Kidney (tissue), 14 donors: Measurements from ENCODE around the gene YKT6. TPM values are rescaled to one million over a fixed set of nuclear protein-coding genes. Genes with fewer than 3 reads are reported as not detected.

Experiments used
- DNase-seq, 5 donors: peaks; one replicate each; pipeline ENCODE4 v3.0.0-alpha.2; 2013 to 2020
- FAIRE-seq: peaks from 2 replicates; lab custom pipeline; 2012; peaks lifted over from hg19 to GRCh38; lab: Jason Lieb, UNC
- H3K27ac ChIP-seq, 2 donors: one replicate each; pipeline ENCODE4 v1.7.0; 2013; ENCODE audit warnings: low read depth in 2 of 2, low read length in 2 of 2, inconsistent platforms in 1 of 2
- H3K27me3 ChIP-seq: one replicate; pipeline ENCODE4 v1.7.1; 2013; ENCODE audit warnings: low read length, inconsistent platforms; ENCODE audit not compliant: control insufficient read depth, insufficient read depth
- H3K36me3 ChIP-seq, 3 donors: one replicate each; pipeline versions ENCODE4 v1.7.0 to v1.7.1; 2013; ENCODE audit warnings: low read length in 3 of 3, control low read depth in 1 of 3, inconsistent platforms in 1 of 3; ENCODE audit not compliant: insufficient read depth in 3 of 3, control insufficient read depth in 2 of 3
- H3K4me1 ChIP-seq, 3 donors: one replicate each; pipeline versions ENCODE4 v1.7.0 to v1.7.1; 2013; ENCODE audit warnings: low read length in 3 of 3, inconsistent platforms in 1 of 3, low read depth in 1 of 3; ENCODE audit not compliant: control insufficient read depth in 2 of 3, insufficient read depth in 2 of 3
- H3K4me3 ChIP-seq, 3 donors: one replicate each; pipeline versions ENCODE4 v1.7.0 to v1.8.1; 2013; ENCODE audit warnings: low read length in 3 of 3, control low read depth in 1 of 3, inconsistent platforms in 1 of 3
- H3K9ac ChIP-seq, 3 donors: one replicate each; pipeline versions ENCODE4 v1.7.0 to v1.7.1; 2013; ENCODE audit warnings: low read length in 3 of 3, control low read depth in 1 of 3, inconsistent platforms in 1 of 3
- H3K9me3 ChIP-seq, 3 donors: one replicate each; pipeline versions ENCODE4 v1.7.0 to v1.7.1; 2013; ENCODE audit warnings: low read length in 3 of 3, control low read depth in 1 of 3, inconsistent platforms in 1 of 3; ENCODE audit not compliant: control insufficient read depth in 2 of 3, insufficient read depth in 1 of 3
- CTCF ChIP-seq: IDR thresholded peaks from 3 replicates; pipeline ENCODE4 v1.5.1; 2012; ENCODE audit warnings: mild to moderate bottlenecking, moderate library complexity, borderline replicate concordance; ENCODE audit not compliant: insufficient read depth; ENCODE audit errors: extremely low read depth
- intact Hi-C: fragments of 100-400 bp; cut with DNase I; formaldehyde crosslinking; loops from one replicate; pipeline ENCODE4 v1.11.1; 2022
- polyA plus RNA-seq: library from polyadenylated mRNA; stranded (reverse); fragments of 350-450 nt; fragmentation: Illumina TruSeq; extraction: RNeasy Lipid Tissue Mini Kit (QIAGEN cat#74804); gene quantifications from one replicate; pipeline ENCODE4 v1.2.3, GENCODE V29; 2014; ENCODE audit warnings: low read depth, low replicate concordance; ENCODE audit not compliant: insufficient read depth
- total RNA-seq: library from RNA; stranded (reverse); fragmentation: NEBNext Ultra II Directional; extraction: Animal tissue kit (Norgen Biotek cat#: 25700); gene quantifications from one replicate; pipeline ENCODE4 v1.2.1, GENCODE V29; 2021
- donor health status: control.
- donor health status: control.
- donor health status: control.
- donor health status: control.
- donor health status: control.
- donor health status: DM: yes; HTN: yes; CAD: no.
- donor health status: Normal renal cell carcinoma (clear cell type).

YKT6 gene
- total and polyA plus RNA-seq, 2 donors from 2014 or later = 53.2 to 60.2 TPM

DNA sequence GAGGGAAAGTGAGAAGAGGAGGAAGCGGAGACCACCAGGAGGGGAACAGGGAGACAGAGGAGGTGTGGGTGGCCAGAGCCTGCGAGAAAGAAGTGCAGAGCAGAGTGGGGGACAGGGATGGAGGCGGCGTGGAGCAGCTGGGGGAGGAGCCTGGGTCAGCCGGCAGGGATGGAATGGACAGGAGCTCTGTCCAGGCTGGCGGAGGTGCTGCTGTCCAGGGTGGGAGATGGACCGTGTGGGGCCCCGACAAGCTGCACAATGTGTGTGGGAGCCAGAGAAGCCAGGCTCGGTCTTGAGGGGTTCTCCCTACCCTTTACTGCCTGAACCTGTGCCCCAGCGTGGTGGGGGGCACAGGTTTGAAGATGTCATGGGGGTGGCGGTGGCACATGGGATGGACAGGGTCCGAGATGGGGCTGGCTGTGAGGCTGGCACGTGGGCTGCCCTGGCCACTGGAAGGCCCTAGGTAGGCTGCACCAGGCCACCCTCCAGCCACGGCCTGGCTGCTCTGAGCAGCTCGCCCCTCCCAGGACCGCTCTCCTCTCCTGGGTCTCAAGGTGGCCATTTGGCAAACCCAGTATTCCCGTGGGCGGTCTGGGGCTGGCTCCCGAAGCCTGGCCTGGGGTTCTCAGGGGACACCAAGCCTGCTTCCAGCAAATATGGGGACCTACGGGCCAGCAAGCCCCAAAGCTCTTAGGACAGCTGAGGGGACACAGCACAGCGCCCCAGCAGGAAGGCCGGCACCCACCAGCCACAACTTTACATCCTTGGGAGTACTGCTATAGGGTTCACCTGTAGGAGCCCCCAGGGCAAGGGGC is 32.3 kb downstream of the YKT6 start:
- DNase-seq = no peak
- no peaks in the 10 kb centered on the region for H3K36me3 ChIP-seq
- no peak overlapping the region for H3K4me3 ChIP-seq
- intact Hi-C loops = no loop called here
- no peak for FAIRE-seq
- H3K27me3 ChIP-seq = no peaks in the 10 kb centered on the region
- no peaks in the 10 kb centered on the region for H3K9me3 ChIP-seq
- TF ChIP-seq CTCF = no peak
- H3K9ac ChIP-seq = no peak overlapping the region
- no peak overlapping the region for H3K27ac ChIP-seq
- H3K4me1 ChIP-seq = no peaks in the 10 kb centered on the region

DNA sequence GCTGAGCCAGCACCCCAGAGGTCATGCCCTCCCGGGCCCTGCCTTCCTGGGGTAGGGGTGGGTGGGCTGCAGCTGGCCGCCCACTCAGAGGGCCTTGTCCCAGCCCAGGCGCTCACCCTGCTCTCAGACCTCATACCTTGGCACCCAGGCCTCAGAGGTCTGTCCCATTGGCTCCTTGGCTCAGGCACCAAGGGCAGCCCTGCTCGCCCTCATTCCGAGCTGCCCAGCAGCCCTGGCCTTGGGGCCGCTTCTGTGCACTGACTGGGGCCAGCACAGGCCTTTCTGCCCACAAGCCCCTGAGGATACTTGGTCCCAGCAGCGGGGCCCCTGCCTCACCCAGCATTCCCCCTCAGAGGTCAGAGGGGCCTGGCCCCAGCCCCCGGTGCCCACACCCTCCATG is 34.3 kb downstream of the YKT6 start:
- Histone ChIP-seq H3K4me3 (no peak overlapping the region), H3K36me3 (no peaks in the 10 kb centered on the region), H3K27me3 (no peaks in the 10 kb centered on the region), H3K9me3 (no peaks in the 10 kb centered on the region), H3K27ac (no peak overlapping the region), H3K9ac (no peak overlapping the region), H3K4me1 (no peaks in the 10 kb centered on the region)
- TF ChIP-seq CTCF = no peak
- FAIRE-seq = no peak
- no peak for DNase-seq
- intact Hi-C loops = no loop called here

DNA sequence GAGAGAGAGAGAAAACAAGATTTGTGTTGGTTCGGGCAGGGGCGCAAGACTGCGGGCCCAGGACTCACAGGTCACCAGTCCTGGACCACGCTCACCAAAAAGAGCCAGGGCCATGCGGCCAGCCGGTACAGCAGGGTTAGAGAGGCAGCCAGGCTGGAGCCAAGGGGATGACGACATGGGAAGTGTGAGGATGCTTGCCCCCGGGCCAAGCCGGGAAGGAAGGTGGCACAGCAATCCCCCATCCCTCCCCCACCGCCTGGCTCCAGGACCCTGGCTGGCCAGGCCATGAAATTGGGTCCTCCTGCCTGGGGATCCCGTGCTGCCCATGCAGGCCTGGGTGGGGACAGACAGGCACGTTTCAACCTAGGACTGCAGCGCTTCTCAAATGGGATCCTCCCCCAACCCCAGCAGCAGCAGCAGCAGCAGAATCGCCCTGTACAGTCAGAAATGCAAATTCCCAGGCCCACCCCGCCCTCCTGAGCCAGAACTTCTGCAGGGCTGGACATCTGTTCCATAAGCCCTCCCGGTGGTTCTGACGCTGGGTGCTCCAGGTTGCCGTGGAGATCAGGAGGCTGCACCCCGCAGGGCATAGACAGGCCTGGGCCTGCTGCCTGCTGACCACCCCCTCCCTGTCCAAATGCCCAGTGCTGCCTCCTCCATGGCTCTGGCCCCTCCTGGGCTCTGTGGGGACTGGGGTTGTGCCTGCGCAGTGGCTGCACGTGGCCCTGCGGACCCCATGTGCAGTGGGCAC is 35.0 kb downstream of the YKT6 start:
- no peak overlapping the region for H3K4me3 ChIP-seq
- H3K36me3 ChIP-seq = no peaks in the 10 kb centered on the region
- no peak for TF ChIP-seq CTCF
- DNase-seq (no peak), FAIRE-seq (no peak)
- H3K9me3 ChIP-seq = no peaks in the 10 kb centered on the region
- no peak overlapping the region for H3K9ac ChIP-seq
- intact Hi-C loops = no loop called here
- no peaks in the 10 kb centered on the region for H3K27me3 ChIP-seq
- no peak overlapping the region for H3K27ac ChIP-seq
- H3K4me1 ChIP-seq = no peaks in the 10 kb centered on the region
